A673 (cell line): ENCODE data around the gene CCNY. TPM values are rescaled to one million over a fixed set of nuclear protein-coding genes. Genes with fewer than 3 reads are reported as not detected.

Experiments used
- BruUV-seq: library from RNA; stranded (reverse); fragments of 400-500 nt; replicated peaks from 2 replicates; lab custom pipeline; 2021; lab: Mats Ljungman, UMichigan
- CTCF ChIA-PET: fragments of 300-600 bp; sonication (Branson Sonifier 250); formaldehyde crosslinking; loops from one replicate; lab custom pipeline; 2022; ENCODE audit warnings: antibody characterized with exemption; lab: Charles Lee
- POLR2A ChIA-PET: fragments of 300-600 bp; sonication (Branson Sonifier 250); formaldehyde crosslinking; loops from one replicate; lab custom pipeline; 2022; ENCODE audit warnings: antibody characterized with exemption; ENCODE audit not compliant: low non-redundant PET; lab: Charles Lee
- DNase-seq: peaks from one replicate; pipeline ENCODE4 v3.0.0-alpha.2; 2015; ENCODE audit warnings: low spot score
- H3K27ac ChIP-seq: fragments of 200-600 bp; sonication (generic); 2 replicates; pipeline ENCODE4 v1.5.1; 2016; ENCODE audit warnings: mixed run types, low read depth, mild to moderate bottlenecking, mixed read lengths, antibody characterized with exemption, low read length; ENCODE audit not compliant: poor library complexity, severe bottlenecking
- H3K27me3 ChIP-seq: fragments of 200-600 bp; sonication (generic); replicated peaks from 2 replicates; pipeline ENCODE4 v1.6.1; 2017; ENCODE audit warnings: mixed run types, low read depth, mild to moderate bottlenecking, mixed read lengths, antibody characterized with exemption, low read length; ENCODE audit not compliant: insufficient read depth, poor library complexity
- H3K36me3 ChIP-seq: fragments of 200-600 bp; sonication (generic); 2 replicates; pipeline ENCODE4 v1.6.1; 2016; ENCODE audit warnings: mixed run types, mild to moderate bottlenecking, mixed read lengths, antibody characterized with exemption, low read length; ENCODE audit not compliant: insufficient read depth, poor library complexity, severe bottlenecking
- H3K4me1 ChIP-seq: fragments of 200-600 bp; sonication (generic); 2 replicates; pipeline ENCODE4 v1.6.1; 2017; ENCODE audit warnings: mixed run types, mild to moderate bottlenecking, mixed read lengths, antibody characterized with exemption, low read length; ENCODE audit not compliant: insufficient read depth, poor library complexity, severe bottlenecking
- H3K4me3 ChIP-seq: fragments of 200-600 bp; sonication (generic); 2 replicates; pipeline ENCODE4 v1.5.1; 2016; ENCODE audit warnings: low read depth, mixed run types, mild to moderate bottlenecking, mixed read lengths, low read length; ENCODE audit not compliant: poor library complexity, severe bottlenecking
- H3K9me3 ChIP-seq: fragments of 200-600 bp; sonication (generic); 2 replicates; pipeline ENCODE4 v1.6.1; 2016; ENCODE audit warnings: mixed run types, low read depth, mild to moderate bottlenecking, mixed read lengths, antibody characterized with exemption, low read length; ENCODE audit not compliant: poor library complexity, severe bottlenecking
- EZH2 ChIP-seq: fragments of 200-600 bp; sonication (generic); IDR thresholded peaks from 2 replicates; pipeline ENCODE4 v1.6.1; 2017; ENCODE audit warnings: borderline replicate concordance, low read depth, mild to moderate bottlenecking, mixed read lengths, antibody characterized with exemption, low read length; ENCODE audit not compliant: poor library complexity, severe bottlenecking
- intact Hi-C: fragments of 100-400 bp; cut with micrococcal nuclease; formaldehyde crosslinking; loops from one replicate; pipeline ENCODE4 v1.10.0; 2022; ENCODE audit not compliant: unreplicated experiment
- total RNA-seq: library from RNA; stranded (reverse); gene quantifications from 2 replicates; pipeline ENCODE4 v1.2.3, GENCODE V29; 2021
- TF ChIP-seq, protein P1 (sequence below): fragments of 300-800, 200-600 bp; sonication (generic); conservative IDR thresholded peaks from 2 replicates; pipeline ENCODE4 v1.5.1; 2017; ENCODE audit warnings: low read depth, mild to moderate bottlenecking, antibody characterized with exemption, low read length, moderate library complexity, mixed read lengths

CCNY gene
- total RNA-seq, 1 experiment from 2014 or later = 84.8 TPM

DNA sequence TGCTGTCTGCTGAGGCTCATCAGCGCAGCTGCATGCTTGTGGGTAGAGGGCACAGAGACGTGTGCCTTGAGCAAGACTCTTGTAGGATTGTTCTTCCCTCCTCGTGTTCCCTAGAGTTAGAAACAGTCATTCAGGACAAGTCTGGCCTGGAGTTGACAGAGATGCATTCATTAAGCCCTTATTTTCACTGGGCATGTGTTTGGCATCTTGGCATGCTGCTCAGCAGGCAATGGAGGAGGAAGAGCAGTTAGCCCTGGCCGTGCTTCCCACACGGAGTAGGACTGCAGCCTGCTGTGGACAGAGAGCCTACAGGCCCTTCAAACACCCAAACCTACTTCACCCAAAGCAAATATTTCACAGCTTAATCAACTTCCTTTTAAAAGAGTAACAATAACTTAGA, 195.8 kb downstream of the CCNY start:
- CTCF ChIA-PET = no interaction called here
- Histone ChIP-seq H3K36me3 (peaks cover 47% of the 10 kb centered on the region), H3K4me1 (no peaks in the 10 kb centered on the region), H3K27ac (no peak overlapping the region), H3K4me3 (no peak overlapping the region), H3K9me3 (peaks cover 11% of the 10 kb centered on the region), H3K27me3 (no peaks in the 10 kb centered on the region)
- BruUV-seq = no TSS peak
- POLR2A ChIA-PET = no interaction called here
- DNase-seq = no peak
- intact Hi-C loops = no loop called here
- TF ChIP-seq, protein P1, sequence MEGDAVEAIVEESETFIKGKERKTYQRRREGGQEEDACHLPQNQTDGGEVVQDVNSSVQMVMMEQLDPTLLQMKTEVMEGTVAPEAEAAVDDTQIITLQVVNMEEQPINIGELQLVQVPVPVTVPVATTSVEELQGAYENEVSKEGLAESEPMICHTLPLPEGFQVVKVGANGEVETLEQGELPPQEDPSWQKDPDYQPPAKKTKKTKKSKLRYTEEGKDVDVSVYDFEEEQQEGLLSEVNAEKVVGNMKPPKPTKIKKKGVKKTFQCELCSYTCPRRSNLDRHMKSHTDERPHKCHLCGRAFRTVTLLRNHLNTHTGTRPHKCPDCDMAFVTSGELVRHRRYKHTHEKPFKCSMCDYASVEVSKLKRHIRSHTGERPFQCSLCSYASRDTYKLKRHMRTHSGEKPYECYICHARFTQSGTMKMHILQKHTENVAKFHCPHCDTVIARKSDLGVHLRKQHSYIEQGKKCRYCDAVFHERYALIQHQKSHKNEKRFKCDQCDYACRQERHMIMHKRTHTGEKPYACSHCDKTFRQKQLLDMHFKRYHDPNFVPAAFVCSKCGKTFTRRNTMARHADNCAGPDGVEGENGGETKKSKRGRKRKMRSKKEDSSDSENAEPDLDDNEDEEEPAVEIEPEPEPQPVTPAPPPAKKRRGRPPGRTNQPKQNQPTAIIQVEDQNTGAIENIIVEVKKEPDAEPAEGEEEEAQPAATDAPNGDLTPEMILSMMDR = no peak
- no peak for TF ChIP-seq EZH2

- no peak overlapping the region for H3K4me3 ChIP-seq
- no peaks in the 10 kb centered on the region for H3K27me3 ChIP-seq
- H3K4me1 ChIP-seq = no peaks in the 10 kb centered on the region
- no TSS peak for BruUV-seq
- TF ChIP-seq, protein P1 = no peak
- no peak for TF ChIP-seq EZH2
- DNase-seq = no peak
- ChIA-PET CTCF (no interaction called here), POLR2A (no interaction called here)
- intact Hi-C loops = no loop called here
- no peak overlapping the region for H3K27ac ChIP-seq
- peaks cover 47% of the 10 kb centered on the region for H3K36me3 ChIP-seq
- H3K9me3 ChIP-seq = peaks cover 11% of the 10 kb centered on the region
These were observed 197.3 kb downstream of the CCNY start for GRCh38 chr10:35533565-35533964.

- H3K27me3 ChIP-seq = no peaks in the 10 kb centered on the region
- BruUV-seq = no TSS peak
- H3K9me3 ChIP-seq = peaks cover 11% of the 10 kb centered on the region
- CTCF ChIA-PET = no interaction called here
- H3K4me1 ChIP-seq = no peaks in the 10 kb centered on the region
- no peak overlapping the region for H3K27ac ChIP-seq
- POLR2A ChIA-PET = no interaction called here
- TF ChIP-seq, protein P1 = no peak
- no peak for TF ChIP-seq EZH2
- intact Hi-C loops = no loop called here
- no peak overlapping the region for H3K4me3 ChIP-seq
- DNase-seq = no peak
- peaks cover 42% of the 10 kb centered on the region for H3K36me3 ChIP-seq
These were observed 198.8 kb downstream of the CCNY start for GRCh38 chr10:35535136-35535535.
